ENCODE data around the gene DYNLT2. TPM values are rescaled to one million over a fixed set of nuclear protein-coding genes. Genes with fewer than 3 reads are reported as not detected.

Gene DYNLT2
- total RNA-seq, 2 experiments from 2014 or later: 2.2 to 2.4 TPM

- CTCF ChIA-PET: interaction anchor here (1.5 kb wide), 1 partner anchor 11 kb away, joined by 3 read pairs; no protein-coding TSS in a partner anchor
- no peaks in the 10 kb centered on the region for H3K27me3 Mint-ChIP-seq
- no peak for DNase-seq
- H3K4me3 Mint-ChIP-seq: peak overlapping the region; percentile 84
- no peak for TF ChIP-seq CTCF (IDR thresholded peaks at IDR 0.05)
- H3K9me3 Mint-ChIP-seq: no peaks in the 10 kb centered on the region
- H3K4me1 Mint-ChIP-seq (ENCODE audit: low read depth): peaks cover 32% of the 10 kb centered on the region
- peaks cover 13% of the 10 kb centered on the region for H3K36me3 Mint-ChIP-seq (ENCODE audit: low read depth)
- ATAC-seq: no peak
- POLR2A ChIA-PET: interaction anchor here (1.1 to 7.8 kb wide), 6 partner anchors 9 to 27 kb away, joined by 3 to 95 read pairs (median 10); partner anchors contain the start of genes C6orf120, DYNLT2, ERMARD and WDR27
- H3K27ac Mint-ChIP-seq: peak overlapping the region; percentile 88
- intact Hi-C loops (cut with micrococcal nuclease): loop anchor here (2.0 kb wide), 1 partner anchor 25 kb away; the partner anchor contains the start of genes DYNLT2 and ERMARD
These were observed 25.3 kb downstream of the DYNLT2 start for GRCh38 chr6:169726049-169726400.

- ATAC-seq (peak; percentile 17), DNase-seq (peak; percentile 55)
- CTCF ChIA-PET: interaction anchor here (1.5 kb wide), 1 partner anchor 12 kb away, joined by 3 read pairs; no protein-coding TSS in a partner anchor
- Mint-ChIP-seq H3K4me3 (peak overlapping the region; percentile 84), H3K27me3 (no peaks in the 10 kb centered on the region), H3K9me3 (no peaks in the 10 kb centered on the region), H3K4me1 (ENCODE audit: low read depth) (peaks cover 36% of the 10 kb centered on the region), H3K27ac (peak overlapping the region; percentile 88), H3K36me3 (ENCODE audit: low read depth) (peaks cover 16% of the 10 kb centered on the region)
- POLR2A ChIA-PET: interaction anchor here (0.8 to 7.8 kb wide), 10 partner anchors 10 to 27 kb away, joined by 3 to 95 read pairs (median 7); partner anchors contain the start of genes C6orf120, DYNLT2, ERMARD and WDR27
- intact Hi-C loops (cut with micrococcal nuclease): loop anchor here (2.0 kb wide), 1 partner anchor 25 kb away; the partner anchor contains the start of genes DYNLT2 and ERMARD
- no peak for TF ChIP-seq CTCF (IDR thresholded peaks at IDR 0.05)
These were observed 26.0 kb downstream of the DYNLT2 start for GRCh38 chr6:169725125-169726048.

- intact Hi-C loops (cut with micrococcal nuclease): no loop called here
These were observed 26.8 kb downstream of the DYNLT2 start, which contains the start of gene PHF10 for GRCh38 chr6:169724494-169725124. Gene PHF10 (minus strand): TSS chr6:169724500. CDS start chr6:169723931, 569 bp downstream.

GRCh38 chr6:169723991-169724493, 27.3 kb downstream of the DYNLT2 start:
- Mint-ChIP-seq H3K4me3 (peak overlapping the region; percentile 67), H3K4me1 (ENCODE audit: low read depth) (peaks cover 49% of the 10 kb centered on the region)

More at GRCh38 chr6:169724494-169725124, 26.8 kb downstream of the DYNLT2 start, which contains the start of gene PHF10:
- Mint-ChIP-seq H3K36me3 (ENCODE audit: low read depth) (peaks cover 20% of the 10 kb centered on the region), H3K27me3 (no peaks in the 10 kb centered on the region), H3K27ac (peak within 1 kb of the TSS; percentile 97), H3K9me3 (no peaks in the 10 kb centered on the region), H3K4me3 (peak within 1 kb of the TSS; percentile 94), H3K4me1 (ENCODE audit: low read depth) (peaks cover 43% of the 10 kb centered on the region)
- peak; percentile 64 for DNase-seq
- CTCF ChIA-PET: interaction anchor here (1.5 kb wide), 1 partner anchor 12 kb away, joined by 3 read pairs; no protein-coding TSS in a partner anchor
- no peak for TF ChIP-seq CTCF (IDR thresholded peaks at IDR 0.05)
- POLR2A ChIA-PET: interaction anchor here (0.8 to 7.8 kb wide), 11 partner anchors 10 to 28 kb away, joined by 3 to 95 read pairs (median 8); partner anchors contain the start of genes C6orf120, DYNLT2, ERMARD and WDR27
- ATAC-seq: peak; percentile 52

More at GRCh38 chr6:169723991-169724493, 27.3 kb downstream of the DYNLT2 start:
- Mint-ChIP-seq H3K36me3 (ENCODE audit: low read depth) (peaks cover 26% of the 10 kb centered on the region), H3K27me3 (no peaks in the 10 kb centered on the region), H3K9me3 (no peaks in the 10 kb centered on the region), H3K27ac (peak overlapping the region; percentile 78)
- intact Hi-C loops (cut with micrococcal nuclease): loop anchor here (2.0 kb wide), 1 partner anchor 21 kb away; the partner anchor contains the start of genes C6orf120 and WDR27
- DNase-seq (peak; percentile 29), ATAC-seq (peak; percentile 41)
- no peak for TF ChIP-seq CTCF (IDR thresholded peaks at IDR 0.05)
- POLR2A ChIA-PET: interaction anchor here (0.6 to 7.8 kb wide), 10 partner anchors 10 to 829 kb away, joined by 3 to 95 read pairs (median 8); partner anchors contain the start of genes C6orf120, DYNLT2, ERMARD and WDR27
- CTCF ChIA-PET: interaction anchor here (2.6 kb wide), 1 partner anchor 22 kb away, joined by 14 read pairs; the partner anchor contains the start of genes C6orf120 and WDR27
